Endothelial cell of umbilical vein (primary cell): Measurements from ENCODE around the gene LY9.

ENCODE experiments used
- CTCF ChIP-seq, 2 donors: IDR thresholded peaks; 1 replicate in 1 of 2; 2 replicates in 1 of 2; pipeline ENCODE4 v1.5.1; 2011; ENCODE audit warnings: low read length in 2 of 2, mild to moderate bottlenecking in 2 of 2, moderate library complexity in 2 of 2, control low read depth in 1 of 2, inconsistent platforms in 1 of 2, low read depth in 1 of 2; ENCODE audit not compliant: insufficient read depth in 1 of 2; ENCODE audit errors: extremely low read depth in 1 of 2
- EZH2 ChIP-seq: IDR thresholded peaks from 2 replicates; pipeline ENCODE4 v1.6.1; 2012; ENCODE audit warnings: borderline replicate concordance, low read depth, mild to moderate bottlenecking, moderate library complexity, low read length, inconsistent platforms; ENCODE audit not compliant: severe bottlenecking
- FOS ChIP-seq: IDR thresholded peaks from 2 replicates; pipeline ENCODE4 v1.6.1; 2011; ENCODE audit warnings: mild to moderate bottlenecking, low read length, moderate library complexity, borderline replicate concordance; ENCODE audit not compliant: insufficient read depth
- GATA2 ChIP-seq: IDR thresholded peaks from 2 replicates; pipeline ENCODE4 v1.7.0; 2011; ENCODE audit warnings: low read depth, mild to moderate bottlenecking, moderate library complexity, mixed read lengths, low read length; ENCODE audit not compliant: insufficient read length, insufficient read depth
- JUN ChIP-seq: IDR thresholded peaks from 2 replicates; pipeline ENCODE4 v1.6.1; 2011; ENCODE audit warnings: borderline replicate concordance, low read depth; ENCODE audit not compliant: insufficient read length, insufficient read depth
- MAX ChIP-seq: IDR thresholded peaks from 2 replicates; pipeline ENCODE4 v1.6.1; 2011; ENCODE audit not compliant: insufficient read depth, insufficient read length
- MYC ChIP-seq: IDR thresholded peaks from one replicate; pipeline ENCODE4 v1.6.1; 2011; ENCODE audit warnings: mild to moderate bottlenecking, low read depth, low read length
- POLR2A ChIP-seq: IDR thresholded peaks from 2 replicates; pipeline ENCODE4 v1.6.1; 2012; ENCODE audit warnings: low read depth, mild to moderate bottlenecking, control low read depth, low read length
- POLR2AphosphoS5 ChIP-seq: IDR thresholded peaks from 2 replicates; pipeline ENCODE4 v1.6.1; 2012; ENCODE audit warnings: low read depth, mild to moderate bottlenecking, control low read depth, low read length, moderate library complexity; ENCODE audit not compliant: insufficient read depth

GRCh38 chr1:160863061-160863773, 67.2 kb downstream of the LY9 start:
- no peak for TF ChIP-seq POLR2A
- TF ChIP-seq CTCF (IDR thresholded peaks at IDR 0.05; ENCODE audit: extremely low read depth in 1 of 2, insufficient read depth in 1 of 2, low read depth in 1 of 2, low read length in 2 of 2): no peak
- no peak for TF ChIP-seq MAX
- no peak for TF ChIP-seq JUN
- TF ChIP-seq EZH2: no peak
- TF ChIP-seq POLR2AphosphoS5: no peak
- TF ChIP-seq GATA2: no peak
- no peak for TF ChIP-seq MYC
- TF ChIP-seq FOS: no peak
